Nephron (organoid): ENCODE results near the gene COL18A1.
A peak's percentile ranks its signal among the peaks of the same experiment; 100 is the strongest.

Experiments
- H3K27ac Mint-ChIP-seq, 3 experiments: 2 replicates each; pipeline ENCODE4 v1.8.0; 2020; ENCODE audit warnings: mixed read lengths in 3 of 3, mild to moderate bottlenecking in 2 of 3, moderate library complexity in 1 of 3
- H3K27me3 Mint-ChIP-seq: 2 replicates; pipeline ENCODE4 v1.8.0; 2021; ENCODE audit warnings: low read depth, mild to moderate bottlenecking, moderate library complexity, mixed read lengths
- H3K36me3 Mint-ChIP-seq: 2 replicates; pipeline ENCODE4 v1.8.0; 2020; ENCODE audit warnings: low read depth, mixed read lengths
- H3K4me1 Mint-ChIP-seq: 2 replicates; pipeline ENCODE4 v1.8.0; 2020; ENCODE audit warnings: mixed read lengths
- H3K4me3 Mint-ChIP-seq, 3 experiments: 2 replicates each; pipeline ENCODE4 v1.8.0; 2020; ENCODE audit warnings: mild to moderate bottlenecking in 3 of 3, mixed read lengths in 3 of 3, moderate library complexity in 2 of 3
- H3K9me3 Mint-ChIP-seq: 2 replicates; pipeline ENCODE4 v1.8.0; 2020; ENCODE audit warnings: mixed read lengths
- CTCF ChIP-seq, 3 experiments: fragments of 200-600 bp; sonication (generic); IDR thresholded peaks; one replicate each; pipeline ENCODE4 v1.5.0; 2021; ENCODE audit warnings: antibody characterized with exemption in 3 of 3; ENCODE audit not compliant: unreplicated experiment in 3 of 3

COL18A1 gene

GRCh38 chr21:45411810-45412206 is 6.8 kb downstream of the COL18A1 start:
- Mint-ChIP-seq H3K27ac (peak overlapping the region; percentile 93 to 99 (median 97)), H3K27me3 (peaks cover 5% of the 10 kb centered on the region), H3K36me3 (no peaks in the 10 kb centered on the region), H3K4me1 (peaks cover 81% of the 10 kb centered on the region), H3K9me3 (no peaks in the 10 kb centered on the region), H3K4me3 (peak overlapping the region in 2 of 3 experiments; percentile 47)
- no peak for TF ChIP-seq CTCF (IDR thresholded peaks at IDR 0.05; ENCODE audit: unreplicated experiment in 3 of 3)

GRCh38 chr21:45412491-45412890 is 7.5 kb downstream of the COL18A1 start:
- Mint-ChIP-seq H3K4me1 (peaks cover 81% of the 10 kb centered on the region), H3K27me3 (peaks cover 5% of the 10 kb centered on the region), H3K4me3 (peak overlapping the region in 1 of 3 experiments; percentile 9), H3K36me3 (no peaks in the 10 kb centered on the region), H3K9me3 (no peaks in the 10 kb centered on the region), H3K27ac (peak overlapping the region; percentile 47 to 97 (median 63))
- TF ChIP-seq CTCF (IDR thresholded peaks at IDR 0.05; ENCODE audit: unreplicated experiment in 3 of 3) = no peak

GRCh38 chr21:45412909-45413611 is 8.1 kb downstream of the COL18A1 start:
- Mint-ChIP-seq H3K4me1 (peaks cover 81% of the 10 kb centered on the region), H3K27me3 (peaks cover 5% of the 10 kb centered on the region), H3K27ac (peak overlapping the region; percentile 25 to 63 (median 47)), H3K36me3 (no peaks in the 10 kb centered on the region), H3K4me3 (peak overlapping the region in 1 of 3 experiments; percentile 9), H3K9me3 (no peaks in the 10 kb centered on the region)
- no peak for TF ChIP-seq CTCF (IDR thresholded peaks at IDR 0.05; ENCODE audit: unreplicated experiment in 3 of 3)

GRCh38 chr21:45413922-45414321 is 9.0 kb downstream of the COL18A1 start:
- no peak overlapping the region for H3K4me3 Mint-ChIP-seq
- peak overlapping the region in 2 of 3 experiments; percentile 25 to 63 for H3K27ac Mint-ChIP-seq
- peaks cover 78% of the 10 kb centered on the region for H3K4me1 Mint-ChIP-seq
- TF ChIP-seq CTCF (IDR thresholded peaks at IDR 0.05; ENCODE audit: unreplicated experiment in 3 of 3) = no peak
- H3K9me3 Mint-ChIP-seq = no peaks in the 10 kb centered on the region
- H3K27me3 Mint-ChIP-seq = peaks cover 5% of the 10 kb centered on the region
- no peaks in the 10 kb centered on the region for H3K36me3 Mint-ChIP-seq

- no peaks in the 10 kb centered on the region for H3K9me3 Mint-ChIP-seq
- no peaks in the 10 kb centered on the region for H3K36me3 Mint-ChIP-seq
- H3K4me3 Mint-ChIP-seq = no peak overlapping the region
- TF ChIP-seq CTCF (IDR thresholded peaks at IDR 0.05; ENCODE audit: unreplicated experiment in 3 of 3) = no peak
- H3K27me3 Mint-ChIP-seq = peaks cover 5% of the 10 kb centered on the region
- peaks cover 76% of the 10 kb centered on the region for H3K4me1 Mint-ChIP-seq
- H3K27ac Mint-ChIP-seq = peak overlapping the region in 1 of 3 experiments; percentile 79
Measured at GRCh38 chr21:45414396-45415187, 9.6 kb downstream of the COL18A1 start.
